GM19455 (cell line): ENCODE data around the gene GAMT.
"Not testable (repeated sequence)": the region's sequence is repeated elsewhere in the genome, so short reads cannot be mapped to it uniquely, and the experiment has no call there.

Experiments
- ATAC-seq: cut with Tn5 transposase; IDR thresholded peaks from one replicate; pipeline ENCODE4 v1.9.1; 2021; ENCODE audit not compliant: unreplicated experiment

The GAMT gene

DNA sequence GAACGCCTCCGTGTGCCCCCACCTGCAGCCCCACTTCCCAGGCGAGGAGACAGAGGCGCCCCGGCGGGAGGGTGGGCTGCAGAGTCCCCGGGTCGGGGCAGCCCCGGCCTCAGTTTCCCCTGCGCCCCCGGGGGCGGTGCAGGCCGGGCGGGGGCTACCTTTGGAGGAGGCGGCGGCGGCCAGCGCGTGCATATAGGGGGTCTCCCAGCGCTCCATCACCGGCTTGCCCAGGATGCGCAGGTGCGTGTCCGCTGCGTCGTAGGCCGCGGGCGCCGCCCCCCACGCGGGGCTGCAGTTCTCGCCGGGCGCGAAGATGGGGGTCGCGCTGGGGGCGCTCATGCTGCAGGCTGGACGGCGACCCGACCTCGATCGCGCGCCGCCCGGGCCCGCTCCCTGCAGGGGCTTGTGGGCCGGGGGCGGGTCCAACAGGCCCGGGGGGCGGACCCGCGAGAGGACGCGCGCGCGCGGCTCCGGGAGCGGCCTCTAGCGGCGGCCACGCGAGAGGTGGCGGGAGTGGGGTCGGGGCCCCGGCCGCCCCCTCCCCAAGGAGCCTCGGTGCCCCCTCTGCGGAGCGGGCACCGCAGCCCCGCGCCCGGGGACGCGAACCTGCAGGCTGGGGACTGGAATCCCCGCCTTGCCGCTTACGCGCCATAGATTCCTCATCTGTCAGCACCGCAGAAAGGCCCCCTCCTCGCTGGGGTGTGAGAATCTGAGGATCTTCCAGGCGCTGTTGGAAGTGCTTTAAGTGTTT is at the start of gene GAMT:
TSS of gene GAMT (minus strand) at position 405 of the 751 bp plus-strand sequence. CDS start at position 339, 66 bp downstream.
- no peak for ATAC-seq

- no peak for ATAC-seq
Measured at GRCh38 chr19:1449467-1450442, 48.4 kb upstream of the GAMT start, which contains the start of gene APC2. Gene APC2 (plus strand): TSS chr19:1450121. CDS start chr19:1453002, 2,881 bp downstream.

DNA sequence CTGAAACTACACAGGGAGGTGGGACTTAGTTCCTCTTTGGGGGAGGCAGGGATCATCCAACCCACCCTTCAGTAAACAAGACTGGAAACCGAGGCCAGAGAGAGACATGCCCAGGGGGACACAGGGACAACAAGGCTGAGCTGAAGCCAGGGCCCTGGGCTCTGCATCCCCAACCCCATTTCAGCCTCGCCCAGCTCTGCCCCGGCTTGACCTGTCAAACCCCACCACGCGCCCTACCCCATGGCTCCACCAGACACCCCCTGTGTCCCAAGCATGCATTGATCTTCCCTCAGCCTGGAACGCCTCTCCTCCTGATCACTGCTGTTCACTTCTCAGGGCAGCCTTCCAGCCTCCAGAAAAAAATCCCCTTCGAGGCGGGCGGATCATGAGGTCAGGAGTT is 46.6 kb upstream of the GAMT start:
- ATAC-seq: no peak

DNA sequence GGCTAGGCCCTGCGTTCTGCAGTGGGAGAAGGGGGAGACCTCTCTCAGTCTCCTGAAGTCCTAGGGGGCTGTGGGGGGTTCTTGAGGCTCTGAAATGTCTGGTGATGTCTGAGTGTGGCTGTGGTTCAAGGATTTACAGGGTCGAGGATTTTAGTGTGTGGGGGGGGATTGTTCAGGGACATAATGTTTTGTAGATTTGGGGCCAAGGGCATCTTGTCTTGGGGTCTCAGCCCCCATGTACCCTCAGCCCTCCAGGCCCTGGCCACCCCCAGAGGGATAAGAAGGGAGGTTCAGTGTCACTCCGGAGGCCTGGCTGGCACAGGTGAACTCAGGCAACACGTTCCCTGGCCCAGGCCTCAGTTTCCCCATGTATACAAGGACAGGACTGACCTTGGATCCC is 46.2 kb upstream of the GAMT start:
- ATAC-seq: no peak

- no peak for ATAC-seq
Measured at GRCh38 chr19:1446713-1447481, 45.6 kb upstream of the GAMT start.

- no peak for ATAC-seq
Measured at GRCh38 chr19:1445932-1446712, 44.8 kb upstream of the GAMT start.

DNA sequence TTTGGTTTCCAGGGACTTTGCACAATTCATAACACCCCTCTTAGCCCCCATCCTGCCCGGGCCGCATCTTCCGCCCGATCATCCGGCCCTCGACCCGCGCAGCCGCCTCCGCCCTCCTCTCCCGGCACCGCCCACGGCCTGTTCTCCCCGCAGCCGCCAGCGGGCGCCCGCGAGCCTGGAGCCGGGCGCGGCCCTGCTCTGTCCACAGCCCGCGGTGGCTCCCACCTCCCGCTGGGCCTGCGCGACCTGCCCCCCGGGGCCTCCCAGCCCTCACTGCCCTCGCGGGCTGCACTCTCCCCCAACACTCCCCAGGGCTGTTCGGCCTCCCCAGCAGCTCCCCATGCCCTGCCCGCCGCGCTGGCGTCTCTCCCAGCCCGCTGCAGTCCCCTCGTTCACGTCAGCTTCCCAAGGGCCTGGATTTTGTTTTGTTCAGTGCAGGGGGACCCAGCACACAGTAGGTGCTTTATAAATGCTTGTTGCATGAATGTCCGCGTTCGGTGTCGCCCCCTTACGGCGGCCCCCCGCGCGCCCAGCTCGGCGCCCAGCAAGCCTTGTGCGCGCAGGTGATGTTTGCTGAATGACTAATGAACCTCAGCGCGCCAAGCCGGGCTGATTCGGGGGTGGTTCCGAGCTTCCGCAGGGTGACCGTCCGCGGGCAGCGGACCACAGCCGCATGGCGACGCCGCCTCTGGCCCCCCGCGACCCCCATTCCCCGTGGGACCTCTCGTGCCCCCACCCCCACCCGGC is 44.0 kb upstream of the GAMT start:
- no peak for ATAC-seq

GRCh38 chr19:1441677-1442438 is 40.5 kb upstream of the GAMT start:
- ATAC-seq: no peak

- ATAC-seq: no peak
Measured at GRCh38 chr19:1441022-1441426, 39.7 kb upstream of the GAMT start.

GRCh38 chr19:1440418-1440801 is 39.1 kb upstream of the GAMT start:
- ATAC-seq: no peak

- not testable (repeated sequence) for ATAC-seq
Measured at GRCh38 chr19:1439525-1440417, 38.4 kb upstream of the GAMT start.

GRCh38 chr19:1438933-1439354 is 37.6 kb upstream of the GAMT start:
- ATAC-seq: no peak

GRCh38 chr19:1438035-1438932 is 36.9 kb upstream of the GAMT start, which contains the start of gene RPS15:
Gene RPS15 (plus strand): TSS chr19:1438396. CDS start chr19:1438426, 30 bp downstream.
- ATAC-seq: peak; percentile 86

DNA sequence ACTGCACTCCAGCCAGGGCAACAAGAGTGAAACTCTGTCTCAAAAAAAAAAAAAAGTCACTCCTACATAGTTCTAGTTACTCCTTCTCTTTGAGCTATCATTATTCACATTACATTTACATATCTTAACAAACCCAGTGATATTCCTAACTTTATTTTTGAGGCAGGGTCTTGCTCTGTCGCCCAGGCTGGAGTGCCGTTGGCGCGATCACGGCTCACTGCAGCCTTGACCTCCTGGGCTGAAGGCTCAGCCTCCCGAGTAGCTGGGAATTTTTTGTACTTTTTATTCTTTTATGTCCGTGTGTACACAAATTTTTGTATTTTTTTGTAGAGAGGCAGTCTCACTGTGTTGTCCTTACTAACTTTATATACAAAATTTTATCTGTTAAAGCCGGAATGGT is 36.3 kb upstream of the GAMT start:
- no peak for ATAC-seq

DNA sequence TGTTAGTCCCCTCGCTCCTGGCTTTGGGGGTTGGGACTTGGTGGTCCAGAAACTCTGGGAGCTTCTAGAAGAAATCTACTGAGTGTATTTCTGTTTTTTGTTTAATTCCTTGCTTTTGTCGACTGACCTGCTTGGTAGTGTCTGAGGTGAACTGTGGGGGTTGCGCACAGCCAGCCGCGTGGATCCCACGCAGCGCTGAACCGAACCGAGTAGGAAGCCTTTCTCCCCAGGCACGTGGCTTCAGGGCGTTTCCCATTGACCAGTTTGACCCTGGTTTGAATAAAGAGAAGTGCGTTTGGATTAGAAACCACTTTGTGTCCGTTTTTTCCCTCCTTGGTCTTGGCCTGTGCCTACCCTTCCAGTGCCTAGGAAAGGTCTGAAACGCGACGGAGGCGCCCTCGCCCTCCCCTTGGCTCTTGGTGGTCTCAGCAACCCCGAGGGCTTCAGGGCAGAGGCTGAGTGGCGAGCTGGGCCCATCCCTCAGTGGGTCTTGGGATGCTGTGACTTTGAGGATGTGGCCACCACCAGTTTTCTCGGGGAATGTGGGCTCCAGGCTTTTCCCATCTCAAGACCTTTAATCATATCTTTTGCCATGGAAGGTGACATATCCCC is 34.1 kb upstream of the GAMT start:
- no peak for ATAC-seq

GRCh38 chr19:1434577-1435060 is 33.3 kb upstream of the GAMT start:
- no peak for ATAC-seq
